T-helper 2 cell (primary cell): Measurements from ENCODE around the gene GMPPA.

Experiments used
- DNase-seq, 5 experiments: peaks; one replicate each; pipeline versions ENCODE4 v3.0.0 to v3.0.0-alpha.2; 2012 to 2022

The GMPPA gene

GRCh38 chr2:219468410-219469185, 30.1 kb upstream of the GMPPA start:
- DNase-seq = no peak

GRCh38 chr2:219469186-219469724, 29.4 kb upstream of the GMPPA start:
- no peak for DNase-seq

GRCh38 chr2:219470429-219470828, 28.3 kb upstream of the GMPPA start:
- no peak for DNase-seq

- DNase-seq = no peak
Measured at GRCh38 chr2:219471476-219472371, 27.0 kb upstream of the GMPPA start.

- no peak for DNase-seq
Measured at GRCh38 chr2:219472629-219473187, 26.0 kb upstream of the GMPPA start.

- no peak for DNase-seq
Measured at GRCh38 chr2:219473511-219473910, 25.2 kb upstream of the GMPPA start.

- no peak for DNase-seq
Measured at GRCh38 chr2:219474285-219475060, 24.2 kb upstream of the GMPPA start.

GRCh38 chr2:219475278-219475677, 23.4 kb upstream of the GMPPA start:
- no peak for DNase-seq

GRCh38 chr2:219475697-219476651, 22.7 kb upstream of the GMPPA start:
- peak in 3 of 5 experiments; percentile 39 to 54 (median 46) for DNase-seq

- no peak for DNase-seq
Measured at GRCh38 chr2:219476652-219477151, 22.0 kb upstream of the GMPPA start.

GRCh38 chr2:219477179-219477578, 21.5 kb upstream of the GMPPA start:
- DNase-seq = no peak

GRCh38 chr2:219477815-219478214, 20.9 kb upstream of the GMPPA start:
- no peak for DNase-seq

GRCh38 chr2:219478916-219479315, 19.8 kb upstream of the GMPPA start:
- DNase-seq = no peak

- no peak for DNase-seq
Measured at GRCh38 chr2:219480004-219480403, 18.7 kb upstream of the GMPPA start.

- no peak for DNase-seq
Measured at GRCh38 chr2:219482674-219483405, 15.9 kb upstream of the GMPPA start.

- DNase-seq = no peak
Measured at GRCh38 chr2:219483451-219484342, 15.0 kb upstream of the GMPPA start.

GRCh38 chr2:219484343-219485200, 14.1 kb upstream of the GMPPA start:
- DNase-seq = no peak

- DNase-seq = no peak
Measured at GRCh38 chr2:219485201-219485580, 13.5 kb upstream of the GMPPA start.
